Measurements from ENCODE around the gene C3orf22. TPM values are rescaled to one million over a fixed set of nuclear protein-coding genes. Genes with fewer than 3 reads are reported as not detected.
"Not testable (repeated sequence)": the region's sequence is repeated elsewhere in the genome, so short reads cannot be mapped to it uniquely, and the experiment has no call there.

Gene C3orf22
- polyA plus RNA-seq, 1 donor (not counting 4 experiments of a cell fraction or from before 2014, with no cell fraction given), result not detected

DNA sequence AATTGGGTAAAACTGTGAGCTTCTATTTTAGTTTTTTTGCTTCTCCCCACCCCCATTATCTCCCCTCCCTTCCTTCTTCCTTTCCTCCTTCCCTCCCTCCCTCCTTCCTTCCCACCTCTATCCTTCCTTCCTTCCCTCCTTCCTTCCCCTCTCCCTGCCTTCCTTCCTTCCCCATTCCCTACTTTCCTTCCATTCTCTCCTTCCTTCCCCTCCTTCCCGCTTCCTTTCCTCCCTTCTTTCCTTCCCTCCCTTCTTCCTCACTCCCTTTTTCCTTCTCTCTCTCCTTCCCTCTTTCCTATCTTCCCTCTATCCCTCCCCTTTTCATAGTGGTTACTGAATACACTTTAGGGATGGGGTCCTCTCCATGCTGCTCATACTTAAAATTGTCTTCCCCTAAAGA lies 40.4 kb upstream of the C3orf22 start:
- H3K9ac ChIP-seq (ENCODE audit: control insufficient read depth, extremely low read depth, insufficient read depth, low read length), result no peak overlapping the region
- dilution Hi-C loops (cut with MboI; ENCODE audit: extremely low pct_ligation_motif_present, low sequenced_read_pairs), result no loop called here

GRCh38 chr3:126595479-126595878 lies 36.7 kb upstream of the C3orf22 start:
- H3K4me3 ChIP-seq (ENCODE audit: control insufficient read depth in 2 of 3, extremely low read depth in 1 of 3, insufficient read depth in 2 of 3, low read depth in 1 of 3, low read length in 3 of 3); dilution Hi-C loops (cut with MboI; ENCODE audit: extremely low pct_ligation_motif_present, low sequenced_read_pairs); H3K27ac ChIP-seq (ENCODE audit: control insufficient read depth, insufficient read depth, low read length); H3K4me2 ChIP-seq (ENCODE audit: control insufficient read depth, extremely low read depth, insufficient read depth, low read depth, low read length); H3K9ac ChIP-seq (ENCODE audit: control insufficient read depth, extremely low read depth, insufficient read depth, low read length); H4K20me1 ChIP-seq (ENCODE audit: control insufficient read depth, extremely low read depth, insufficient read depth, low read length); H3K36me3 ChIP-seq (ENCODE audit: control insufficient read depth in 2 of 2, extremely low read depth in 1 of 2, insufficient read depth in 2 of 2, low read length in 2 of 2); DNase-seq (ENCODE audit: low read depth, low spot score); H3K9me3 ChIP-seq (ENCODE audit: control insufficient read depth, low read depth, low read length); H3K27me3 ChIP-seq (ENCODE audit: control insufficient read depth, extremely low read depth, insufficient read depth, low read length); H3K4me1 ChIP-seq (ENCODE audit: control insufficient read depth, extremely low read depth, insufficient read depth, low read length); FAIRE-seq; H3K79me2 ChIP-seq (ENCODE audit: control insufficient read depth, insufficient read depth, low read length); H3K9me1 ChIP-seq (ENCODE audit: control insufficient read depth, extremely low read depth, insufficient read depth, low read length); H2AFZ ChIP-seq (ENCODE audit: control insufficient read depth, low read length): not testable (repeated sequence)

More for the DNA sequence above, 40.4 kb upstream of the C3orf22 start:
- Histone ChIP-seq H4K20me1 (ENCODE audit: control insufficient read depth, extremely low read depth, insufficient read depth, low read length) (no peaks in the 10 kb centered on the region), H3K79me2 (ENCODE audit: control insufficient read depth, insufficient read depth, low read length) (no peaks in the 10 kb centered on the region), H3K27ac (ENCODE audit: control insufficient read depth, insufficient read depth, low read length) (no peak overlapping the region), H3K4me1 (ENCODE audit: control insufficient read depth, extremely low read depth, insufficient read depth, low read length) (no peaks in the 10 kb centered on the region), H3K4me2 (ENCODE audit: control insufficient read depth, extremely low read depth, insufficient read depth, low read depth, low read length) (no peak overlapping the region), H3K27me3 (ENCODE audit: control insufficient read depth, extremely low read depth, insufficient read depth, low read length) (no peaks in the 10 kb centered on the region), H3K9me1 (ENCODE audit: control insufficient read depth, extremely low read depth, insufficient read depth, low read length) (no peaks in the 10 kb centered on the region), H3K4me3 (ENCODE audit: control insufficient read depth in 2 of 3, extremely low read depth in 1 of 3, insufficient read depth in 2 of 3, low read depth in 1 of 3, low read length in 3 of 3) (no peak overlapping the region), H3K9me3 (ENCODE audit: control insufficient read depth, low read depth, low read length) (no peaks in the 10 kb centered on the region), H2AFZ (ENCODE audit: control insufficient read depth, low read length) (no peak overlapping the region), H3K36me3 (ENCODE audit: control insufficient read depth in 2 of 2, extremely low read depth in 1 of 2, insufficient read depth in 2 of 2, low read length in 2 of 2) (peaks cover 0 to 2% of the 10 kb centered on the region in 2 experiments)
- TF ChIP-seq, protein P1, sequence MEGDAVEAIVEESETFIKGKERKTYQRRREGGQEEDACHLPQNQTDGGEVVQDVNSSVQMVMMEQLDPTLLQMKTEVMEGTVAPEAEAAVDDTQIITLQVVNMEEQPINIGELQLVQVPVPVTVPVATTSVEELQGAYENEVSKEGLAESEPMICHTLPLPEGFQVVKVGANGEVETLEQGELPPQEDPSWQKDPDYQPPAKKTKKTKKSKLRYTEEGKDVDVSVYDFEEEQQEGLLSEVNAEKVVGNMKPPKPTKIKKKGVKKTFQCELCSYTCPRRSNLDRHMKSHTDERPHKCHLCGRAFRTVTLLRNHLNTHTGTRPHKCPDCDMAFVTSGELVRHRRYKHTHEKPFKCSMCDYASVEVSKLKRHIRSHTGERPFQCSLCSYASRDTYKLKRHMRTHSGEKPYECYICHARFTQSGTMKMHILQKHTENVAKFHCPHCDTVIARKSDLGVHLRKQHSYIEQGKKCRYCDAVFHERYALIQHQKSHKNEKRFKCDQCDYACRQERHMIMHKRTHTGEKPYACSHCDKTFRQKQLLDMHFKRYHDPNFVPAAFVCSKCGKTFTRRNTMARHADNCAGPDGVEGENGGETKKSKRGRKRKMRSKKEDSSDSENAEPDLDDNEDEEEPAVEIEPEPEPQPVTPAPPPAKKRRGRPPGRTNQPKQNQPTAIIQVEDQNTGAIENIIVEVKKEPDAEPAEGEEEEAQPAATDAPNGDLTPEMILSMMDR (optimal IDR thresholded peaks at IDR 0.05 in 1 of 3, IDR thresholded peaks at IDR 0.05 in 1 of 3, conservative IDR thresholded peaks at IDR 0.05 in 1 of 3; ENCODE audit: extremely low read depth in 1 of 3, insufficient read depth in 2 of 3, low read length in 3 of 3), result no peak
- no peak for TF ChIP-seq EZH2 (IDR thresholded peaks at IDR 0.05; ENCODE audit: low read length)
- no peak for DNase-seq (ENCODE audit: low read depth, low spot score)
- no peak for FAIRE-seq

GRCh38 chr3:126591515-126591914 lies 32.8 kb upstream of the C3orf22 start:
- H3K27me3 ChIP-seq (ENCODE audit: control insufficient read depth, extremely low read depth, insufficient read depth, low read length); FAIRE-seq; dilution Hi-C loops (cut with MboI; ENCODE audit: extremely low pct_ligation_motif_present, low sequenced_read_pairs): not testable (repeated sequence)

More at GRCh38 chr3:126591515-126591914, 32.8 kb upstream of the C3orf22 start:
- H3K4me1 ChIP-seq (ENCODE audit: control insufficient read depth, extremely low read depth, insufficient read depth, low read length); H4K20me1 ChIP-seq (ENCODE audit: control insufficient read depth, extremely low read depth, insufficient read depth, low read length); H3K36me3 ChIP-seq (ENCODE audit: control insufficient read depth in 2 of 2, extremely low read depth in 1 of 2, insufficient read depth in 2 of 2, low read length in 2 of 2); H3K4me3 ChIP-seq (ENCODE audit: control insufficient read depth in 2 of 3, extremely low read depth in 1 of 3, insufficient read depth in 2 of 3, low read depth in 1 of 3, low read length in 3 of 3); H3K4me2 ChIP-seq (ENCODE audit: control insufficient read depth, extremely low read depth, insufficient read depth, low read depth, low read length); H3K9me1 ChIP-seq (ENCODE audit: control insufficient read depth, extremely low read depth, insufficient read depth, low read length); H3K9me3 ChIP-seq (ENCODE audit: control insufficient read depth, low read depth, low read length); H2AFZ ChIP-seq (ENCODE audit: control insufficient read depth, low read length); H3K27ac ChIP-seq (ENCODE audit: control insufficient read depth, insufficient read depth, low read length); H3K79me2 ChIP-seq (ENCODE audit: control insufficient read depth, insufficient read depth, low read length); H3K9ac ChIP-seq (ENCODE audit: control insufficient read depth, extremely low read depth, insufficient read depth, low read length); DNase-seq (ENCODE audit: low read depth, low spot score): not testable (repeated sequence)
